ENCODE results near the gene NXPH4. TPM values are rescaled to one million over a fixed set of nuclear protein-coding genes. Genes with fewer than 3 reads are reported as not detected.

NXPH4 gene
- total and polyA plus RNA-seq, 4 donors, result 0.15 to 0.94 (median 0.48) TPM

GRCh38 chr12:57177354-57177753, 39.2 kb upstream of the NXPH4 start:
- H3K4me1 ChIP-seq (ENCODE audit: control insufficient read depth in 5 of 5, insufficient read depth in 5 of 5, low read length in 5 of 5), result peaks cover 0 to 5% (median 0%) of the 10 kb centered on the region in 5 donors
- no peak overlapping the region for H3K27ac ChIP-seq (ENCODE audit: low read depth in 1 of 2, low read length in 1 of 2)
- no peak for ATAC-seq (ENCODE audit: insufficient read depth, low FRiP score)
- peaks cover 0 to 56% (median 47%) of the 10 kb centered on the region in 4 donors for H3K36me3 ChIP-seq (ENCODE audit: control insufficient read depth in 4 of 4, insufficient read depth in 4 of 4, low read length in 4 of 4)
- TF ChIP-seq CTCF (IDR thresholded peaks at IDR 0.05; ENCODE audit: control extremely low read depth, extremely low read depth), result no peak
- H3K9ac ChIP-seq (ENCODE audit: insufficient read depth in 1 of 2, low read length in 2 of 2), result no peak overlapping the region
- DNase-seq, result no peak
- 94 to 97% methylated on average over 16 of the region's 16 CpGs for WGBS, 2 donors
- no peaks in the 10 kb centered on the region for H3K27me3 ChIP-seq (ENCODE audit: control insufficient read depth in 3 of 3, insufficient read depth in 3 of 3, low read length in 2 of 3)
- no peak overlapping the region for H3K4me3 ChIP-seq
- H3K9me3 ChIP-seq (ENCODE audit: control insufficient read depth in 4 of 4, insufficient read depth in 3 of 4, low read length in 3 of 4), result no peaks in the 10 kb centered on the region

- Histone ChIP-seq H3K27me3 (ENCODE audit: control insufficient read depth in 3 of 3, insufficient read depth in 3 of 3, low read length in 2 of 3) (no peaks in the 10 kb centered on the region), H3K4me1 (ENCODE audit: control insufficient read depth in 5 of 5, insufficient read depth in 5 of 5, low read length in 5 of 5) (peaks cover 0 to 5% (median 0%) of the 10 kb centered on the region in 5 donors), H3K4me3 (no peak overlapping the region), H3K9me3 (ENCODE audit: control insufficient read depth in 4 of 4, insufficient read depth in 3 of 4, low read length in 3 of 4) (no peaks in the 10 kb centered on the region), H3K36me3 (ENCODE audit: control insufficient read depth in 4 of 4, insufficient read depth in 4 of 4, low read length in 4 of 4) (peaks cover 0 to 51% (median 45%) of the 10 kb centered on the region in 4 donors), H3K9ac (ENCODE audit: insufficient read depth in 1 of 2, low read length in 2 of 2) (no peak overlapping the region), H3K27ac (ENCODE audit: low read depth in 1 of 2, low read length in 1 of 2) (no peak overlapping the region)
- DNase-seq, result no peak
- 85 to 87% methylated on average over 14 of the region's 14 CpGs for WGBS, 2 donors
- ATAC-seq (ENCODE audit: insufficient read depth, low FRiP score), result no peak
- no peak for TF ChIP-seq CTCF (IDR thresholded peaks at IDR 0.05; ENCODE audit: control extremely low read depth, extremely low read depth)
Measured at GRCh38 chr12:57178213-57178612, 38.4 kb upstream of the NXPH4 start.

GRCh38 chr12:57179331-57180086, 37.1 kb upstream of the NXPH4 start:
- Histone ChIP-seq H3K9ac (ENCODE audit: insufficient read depth in 1 of 2, low read length in 2 of 2) (no peak overlapping the region), H3K36me3 (ENCODE audit: control insufficient read depth in 4 of 4, insufficient read depth in 4 of 4, low read length in 4 of 4) (peaks cover 0 to 52% (median 49%) of the 10 kb centered on the region in 4 donors), H3K27me3 (ENCODE audit: control insufficient read depth in 3 of 3, insufficient read depth in 3 of 3, low read length in 2 of 3) (no peaks in the 10 kb centered on the region), H3K9me3 (ENCODE audit: control insufficient read depth in 4 of 4, insufficient read depth in 3 of 4, low read length in 3 of 4) (no peaks in the 10 kb centered on the region), H3K4me3 (no peak overlapping the region), H3K27ac (ENCODE audit: low read depth in 1 of 2, low read length in 1 of 2) (no peak overlapping the region), H3K4me1 (ENCODE audit: control insufficient read depth in 5 of 5, insufficient read depth in 5 of 5, low read length in 5 of 5) (peaks cover 0 to 5% (median 0%) of the 10 kb centered on the region in 5 donors)
- no peak for DNase-seq
- WGBS, 2 donors, result 94 to 96% methylated on average over 27 of the region's 27 CpGs
- no peak for ATAC-seq (ENCODE audit: insufficient read depth, low FRiP score)
- no peak for TF ChIP-seq CTCF (IDR thresholded peaks at IDR 0.05; ENCODE audit: control extremely low read depth, extremely low read depth)
